Smooth muscle cell (in vitro differentiated cells): Measurements from ENCODE around the gene EXOC6B. TPM values are rescaled to one million over a fixed set of nuclear protein-coding genes. Genes with fewer than 3 reads are reported as not detected.

Experiments
- DNase-seq: peaks from one replicate; lab custom pipeline; 2025; ENCODE audit not compliant: unreplicated experiment; lab: John Stamatoyannopoulos, UW
- H2AFZ ChIP-seq: fragments of 200-600 bp; sonication (generic); 2 replicates; pipeline ENCODE4 v1.6.0; 2016; ENCODE audit warnings: antibody characterized with exemption, low read depth, mild to moderate bottlenecking
- H3F3A ChIP-seq: fragments of 200-600 bp; sonication (generic); 2 replicates; pipeline ENCODE4 v1.6.0; 2017; ENCODE audit warnings: antibody characterized with exemption, low read depth
- H3K27ac ChIP-seq: fragments of 200-600 bp; sonication (generic); 2 replicates; pipeline ENCODE4 v1.5.1; 2016; ENCODE audit warnings: low read depth, mild to moderate bottlenecking
- H3K27me3 ChIP-seq: fragments of 200-600 bp; sonication (generic); 2 replicates; pipeline ENCODE4 v1.6.1; 2016; ENCODE audit warnings: low read depth, mild to moderate bottlenecking
- H3K36me3 ChIP-seq: fragments of 200-600 bp; sonication (generic); 2 replicates; pipeline ENCODE4 v1.5.1; 2016; ENCODE audit warnings: low read depth
- H3K4me1 ChIP-seq: fragments of 200-600 bp; sonication (generic); 2 replicates; pipeline ENCODE4 v1.5.1; 2016; ENCODE audit warnings: low read depth
- H3K4me2 ChIP-seq: fragments of 200-600 bp; sonication (generic); 2 replicates; pipeline ENCODE4 v1.6.0; 2016; ENCODE audit warnings: mild to moderate bottlenecking
- H3K4me3 ChIP-seq: fragments of 200-600 bp; sonication (generic); 2 replicates; pipeline ENCODE4 v1.5.1; 2016; ENCODE audit warnings: mild to moderate bottlenecking
- H3K79me2 ChIP-seq: fragments of 200-600 bp; sonication (generic); 2 replicates; pipeline ENCODE4 v1.6.0; 2016; ENCODE audit warnings: low read depth, mild to moderate bottlenecking
- H3K9ac ChIP-seq: fragments of 200-600 bp; sonication (generic); 2 replicates; pipeline ENCODE4 v1.6.0; 2016; ENCODE audit warnings: low read depth
- H3K9me3 ChIP-seq: fragments of 200-600 bp; sonication (generic); replicated peaks from 2 replicates; pipeline ENCODE4 v1.5.1; 2016; ENCODE audit warnings: low read depth
- H4K20me1 ChIP-seq: fragments of 200-600 bp; sonication (generic); 2 replicates; pipeline ENCODE4 v1.6.0; 2016; ENCODE audit warnings: low read depth
- CTCF ChIP-seq: fragments of 200-600 bp; sonication (generic); IDR thresholded peaks from 2 replicates; pipeline ENCODE4 v1.5.1; 2017; ENCODE audit warnings: borderline replicate concordance, mild to moderate bottlenecking, antibody characterized with exemption; ENCODE audit not compliant: insufficient read depth, poor library complexity, severe bottlenecking
- WGBS: methylation state at CpG from one replicate; pipeline ENCODE4 v1.1.7; 2016; ENCODE audit warnings: low lambda C conversion rate; 5-methylcytosine and 5-hydroxymethylcytosine counted together
- polyA plus RNA-seq: library from polyadenylated mRNA; unstranded; fragments of >200 nt; fragmentation: Nextera tagmentation; extraction: Ambion mirVana; gene quantifications from 2 replicates; pipeline ENCODE4 v1.2.1, GENCODE V29; 2016
- total RNA-seq: library from RNA; depleted of rRNA; stranded (reverse); fragments of >200 nt; gene quantifications from 2 replicates; pipeline ENCODE4 v1.2.3, GENCODE V29; 2014

EXOC6B gene
- total and polyA plus RNA-seq, 2 experiments from 2014 or later = 6.9 to 19.7 TPM

- Histone ChIP-seq H3K4me2 (no peak overlapping the region), H3K79me2 (no peaks in the 10 kb centered on the region), H3K9ac (no peak overlapping the region), H3K4me3 (no peak overlapping the region), H3K36me3 (no peaks in the 10 kb centered on the region), H3F3A (no peaks in the 10 kb centered on the region), H2AFZ (no peak overlapping the region), H3K27me3 (no peaks in the 10 kb centered on the region), H4K20me1 (peaks cover 19% of the 10 kb centered on the region), H3K9me3 (no peaks in the 10 kb centered on the region), H3K4me1 (no peaks in the 10 kb centered on the region), H3K27ac (no peak overlapping the region)
- TF ChIP-seq CTCF = no peak
- WGBS = 93% methylated on average over 3 of the region's 3 CpGs
- DNase-seq = no peak
Measured at GRCh38 chr2:72205504-72205881, 620.3 kb downstream of the EXOC6B start.

GRCh38 chr2:72204786-72205503 is 620.9 kb downstream of the EXOC6B start:
- no peak overlapping the region for H3K9ac ChIP-seq
- H3F3A ChIP-seq = no peaks in the 10 kb centered on the region
- peaks cover 19% of the 10 kb centered on the region for H4K20me1 ChIP-seq
- H3K4me2 ChIP-seq = no peak overlapping the region
- H3K27me3 ChIP-seq = no peaks in the 10 kb centered on the region
- H3K4me3 ChIP-seq = no peak overlapping the region
- no peak for TF ChIP-seq CTCF
- no peaks in the 10 kb centered on the region for H3K36me3 ChIP-seq
- no peak for DNase-seq
- H3K79me2 ChIP-seq = no peaks in the 10 kb centered on the region
- H3K27ac ChIP-seq = no peak overlapping the region
- H3K4me1 ChIP-seq = no peaks in the 10 kb centered on the region
- no peak overlapping the region for H2AFZ ChIP-seq
- 89% methylated on average over 3 of the region's 3 CpGs for WGBS
- H3K9me3 ChIP-seq = no peaks in the 10 kb centered on the region

GRCh38 chr2:72204156-72204785 is 621.6 kb downstream of the EXOC6B start:
- Histone ChIP-seq H3F3A (no peaks in the 10 kb centered on the region), H3K4me1 (no peaks in the 10 kb centered on the region), H3K9ac (no peak overlapping the region), H3K4me2 (no peak overlapping the region), H3K4me3 (no peak overlapping the region), H3K36me3 (no peaks in the 10 kb centered on the region), H3K27me3 (no peaks in the 10 kb centered on the region), H3K9me3 (no peaks in the 10 kb centered on the region), H4K20me1 (peaks cover 19% of the 10 kb centered on the region), H3K27ac (no peak overlapping the region), H2AFZ (no peak overlapping the region), H3K79me2 (no peaks in the 10 kb centered on the region)
- TF ChIP-seq CTCF = no peak
- WGBS = 89% methylated on average over 8 of the region's 8 CpGs
- no peak for DNase-seq
